HG03457 (cell line): ENCODE measurements around the gene PUS1.

Source experiments
- ATAC-seq: cut with Tn5 transposase; IDR thresholded peaks from one replicate; pipeline ENCODE4 v1.9.1; 2021; ENCODE audit warnings: moderate number of reproducible peaks; ENCODE audit not compliant: unreplicated experiment

Gene PUS1

GRCh38 chr12:131915823-131916222 is 13.3 kb upstream of the PUS1 start:
- ATAC-seq: no peak

DNA sequence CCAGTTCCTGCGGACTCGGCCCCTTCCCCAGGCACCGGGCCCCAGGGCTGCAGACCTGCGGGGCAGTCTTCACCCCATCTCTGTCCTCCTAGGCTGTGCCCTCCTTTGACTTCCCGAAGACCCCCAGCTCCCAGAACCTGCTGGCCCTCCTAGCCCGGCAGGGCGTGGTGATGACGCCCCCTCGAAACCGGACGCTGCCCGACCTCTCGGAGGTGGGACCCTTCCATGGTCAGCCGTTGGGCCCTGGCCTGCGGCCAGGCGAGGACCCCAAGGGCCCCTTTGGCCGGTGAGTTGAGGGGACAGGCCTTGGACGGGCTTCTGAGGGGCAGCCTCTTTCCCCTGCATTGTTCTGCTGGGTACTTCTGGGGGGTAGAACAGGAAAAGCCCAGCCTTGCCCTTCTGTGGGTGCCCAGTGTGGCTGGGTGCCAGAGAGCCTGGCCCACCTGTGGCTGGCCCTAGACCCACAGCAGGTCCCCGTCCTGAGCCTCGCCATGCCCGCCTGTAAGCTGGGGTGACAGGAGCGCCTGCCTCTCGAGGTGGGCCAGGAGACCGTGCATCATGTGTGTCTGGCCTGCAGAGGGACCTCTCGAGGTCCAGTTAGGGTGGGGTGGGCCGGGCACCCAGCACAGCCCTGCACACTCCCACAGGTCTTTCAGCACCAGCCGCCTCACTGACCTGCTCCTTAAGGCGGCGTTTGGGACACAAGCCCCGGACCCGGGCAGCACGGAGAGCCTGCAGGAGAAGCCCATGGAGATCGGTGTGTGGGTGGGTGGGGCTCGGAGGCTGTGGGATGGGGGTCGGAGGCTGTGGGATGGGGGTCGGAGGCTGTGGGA is 12.6 kb upstream of the PUS1 start:
- no peak for ATAC-seq

DNA sequence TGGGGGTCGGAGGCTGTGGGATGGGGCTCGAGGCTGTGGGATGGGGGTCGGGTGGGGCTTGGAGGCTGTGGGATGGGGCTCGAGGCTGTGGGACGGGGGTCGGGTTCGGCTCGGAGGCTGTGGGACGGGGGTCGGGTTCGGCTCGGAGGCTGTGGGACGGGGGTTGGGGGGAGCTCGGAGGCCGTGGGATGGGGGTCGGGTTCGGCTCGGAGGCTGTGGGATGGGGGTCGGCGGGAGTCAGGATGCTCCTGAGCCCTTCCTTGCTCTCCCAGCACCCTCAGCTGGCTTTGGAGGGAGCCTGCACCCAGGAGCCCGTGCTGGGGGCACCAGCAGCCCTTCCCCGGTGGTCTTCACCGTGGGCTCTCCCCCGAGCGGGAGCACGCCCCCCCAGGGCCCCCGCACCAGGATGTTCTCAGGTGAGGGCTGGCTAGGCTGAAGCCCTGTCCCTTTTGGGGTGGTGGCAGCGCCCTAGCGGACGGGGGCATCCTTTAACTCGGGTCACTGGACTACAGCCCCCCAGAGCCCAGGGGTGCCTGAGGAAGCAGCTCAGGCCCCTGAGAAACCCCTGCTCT is 11.9 kb upstream of the PUS1 start:
- ATAC-seq: no peak

DNA sequence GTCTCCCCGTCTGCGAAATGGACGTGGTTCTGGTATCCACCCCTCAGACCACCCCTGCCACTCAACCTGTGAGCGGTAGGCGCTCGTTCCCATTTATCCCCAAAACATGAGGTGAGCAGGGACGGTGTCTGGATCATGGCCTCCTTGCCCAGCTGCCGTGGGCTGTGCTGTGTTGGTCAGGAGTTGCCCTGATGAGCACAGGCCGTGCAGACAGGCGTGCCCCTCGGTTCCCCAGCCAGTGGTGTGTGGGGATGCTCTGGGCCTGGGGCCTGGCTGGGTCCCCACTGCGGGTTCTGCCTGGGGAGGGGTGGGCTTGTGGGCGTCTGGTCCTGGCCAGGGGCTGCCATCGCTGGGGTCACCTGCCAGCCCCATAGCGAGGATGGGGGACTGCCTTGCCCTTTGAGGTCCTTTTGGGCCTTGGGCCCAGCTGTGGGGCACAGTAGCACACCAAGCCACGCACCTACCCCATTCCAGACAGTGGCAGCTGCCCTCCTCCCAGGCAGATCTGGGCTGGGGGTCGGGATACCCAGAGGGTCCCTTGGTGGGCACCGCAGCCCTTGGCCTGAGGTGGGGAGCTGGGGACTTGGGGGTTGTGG is 11.3 kb upstream of the PUS1 start:
- no peak for ATAC-seq

GRCh38 chr12:131918311-131919050 is 10.6 kb upstream of the PUS1 start:
- ATAC-seq: no peak

DNA sequence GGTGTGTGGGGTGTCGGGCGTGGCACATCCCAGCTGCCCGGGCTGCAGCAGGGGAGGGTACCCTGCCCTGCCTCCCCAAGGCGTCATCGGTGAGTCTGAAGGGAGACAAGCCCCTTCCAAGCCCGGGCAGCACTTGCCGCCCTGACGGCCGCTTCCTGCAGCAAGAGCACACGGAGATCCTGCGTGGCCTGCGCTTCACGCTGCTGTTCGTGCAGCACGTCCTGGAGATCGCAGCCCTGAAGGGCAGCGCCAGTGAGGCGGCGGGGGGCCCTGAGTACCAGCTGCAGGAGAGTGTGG is 10.1 kb upstream of the PUS1 start:
- ATAC-seq: no peak

GRCh38 chr12:131919366-131920156 is 9.5 kb upstream of the PUS1 start:
- no peak for ATAC-seq

- ATAC-seq: no peak
Measured at GRCh38 chr12:131920157-131920508, 8.9 kb upstream of the PUS1 start.

DNA sequence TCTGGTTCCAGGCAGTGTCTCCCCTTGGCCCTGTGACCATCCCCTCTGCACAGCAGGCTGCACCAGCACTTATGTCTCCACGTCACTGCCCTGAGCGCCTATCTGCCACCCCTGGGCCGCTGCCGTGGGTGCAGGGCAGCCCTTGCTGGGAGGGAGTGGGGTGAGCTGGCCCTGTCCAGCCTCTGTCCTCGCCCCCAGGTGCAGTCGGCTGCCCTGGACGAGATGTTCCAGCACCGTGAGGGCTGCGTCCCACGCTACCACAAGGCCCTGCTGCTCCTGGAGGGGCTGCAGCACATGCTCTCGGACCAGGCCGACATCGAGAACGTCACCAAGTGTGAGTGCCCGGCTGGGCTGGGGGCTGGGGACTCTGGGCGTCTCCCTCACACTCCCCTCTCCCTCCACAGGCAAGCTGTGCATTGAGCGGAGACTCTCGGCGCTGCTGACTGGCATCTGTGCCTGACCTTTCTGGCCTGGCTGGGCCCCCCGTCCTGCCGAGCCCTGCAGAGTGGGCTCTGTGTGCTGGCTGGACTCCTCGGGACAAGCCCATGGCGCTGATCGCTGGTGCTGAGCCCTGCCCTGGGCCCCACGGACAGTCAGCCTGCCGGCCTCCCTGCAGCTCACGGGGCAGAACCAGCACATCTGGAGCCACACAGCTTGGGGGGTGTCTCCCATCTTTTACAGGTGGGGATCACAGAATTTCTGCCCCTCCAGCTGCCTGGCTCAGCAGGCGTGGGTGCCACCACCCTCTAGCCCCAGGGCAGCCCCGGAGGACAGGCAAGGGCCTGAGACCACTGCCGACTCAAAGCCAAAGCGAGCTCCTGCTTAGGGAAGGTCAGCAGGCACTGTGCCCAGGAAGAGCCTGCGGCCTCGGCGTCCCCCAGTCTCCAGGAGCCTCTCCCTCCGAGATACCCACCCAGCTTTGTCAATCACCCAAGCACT is 7.9 kb upstream of the PUS1 start:
- ATAC-seq: no peak

DNA sequence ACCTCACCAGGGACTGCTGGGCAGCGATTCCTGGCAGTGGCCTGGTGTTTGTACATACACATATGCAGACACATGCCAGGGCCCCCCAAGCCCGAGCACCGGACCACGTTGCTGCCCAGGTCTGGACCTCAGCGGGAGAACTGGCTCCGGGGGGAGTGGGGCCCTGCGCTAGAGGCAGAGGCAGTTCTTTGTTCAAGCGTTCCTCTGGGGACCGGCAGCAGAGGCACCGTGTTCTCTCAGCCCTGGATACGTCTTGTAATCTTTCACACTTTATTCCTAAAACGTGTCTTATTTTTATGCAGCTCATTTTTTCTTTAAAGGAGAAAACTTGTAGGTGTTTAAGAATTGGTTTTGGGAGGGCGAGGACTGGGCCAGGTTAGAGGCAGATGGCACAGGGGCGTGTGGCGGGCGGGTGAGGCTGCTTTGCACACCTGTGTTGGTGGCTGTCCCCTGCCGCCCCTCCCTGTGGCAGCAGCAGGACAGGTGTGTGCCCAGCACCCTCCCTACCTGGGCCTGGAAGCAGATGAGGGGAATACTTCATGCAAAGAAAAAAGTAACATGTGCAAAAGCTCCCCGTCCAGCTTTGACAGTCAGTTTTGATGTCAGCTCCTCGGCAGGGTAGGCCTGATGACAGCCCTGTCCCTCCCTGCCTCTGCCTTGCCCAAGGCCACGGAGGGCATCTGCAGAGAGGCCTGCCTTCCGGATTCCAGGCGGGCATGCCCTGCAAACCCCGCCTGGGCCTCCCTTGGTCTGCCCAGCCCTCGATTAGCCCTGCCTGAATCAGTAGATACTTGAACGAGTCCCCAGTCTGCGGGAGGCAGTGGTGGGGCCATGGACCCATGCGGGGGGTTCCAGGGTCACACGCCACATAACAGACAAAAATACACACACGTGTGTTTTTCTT is 7.0 kb upstream of the PUS1 start:
- ATAC-seq: no peak

DNA sequence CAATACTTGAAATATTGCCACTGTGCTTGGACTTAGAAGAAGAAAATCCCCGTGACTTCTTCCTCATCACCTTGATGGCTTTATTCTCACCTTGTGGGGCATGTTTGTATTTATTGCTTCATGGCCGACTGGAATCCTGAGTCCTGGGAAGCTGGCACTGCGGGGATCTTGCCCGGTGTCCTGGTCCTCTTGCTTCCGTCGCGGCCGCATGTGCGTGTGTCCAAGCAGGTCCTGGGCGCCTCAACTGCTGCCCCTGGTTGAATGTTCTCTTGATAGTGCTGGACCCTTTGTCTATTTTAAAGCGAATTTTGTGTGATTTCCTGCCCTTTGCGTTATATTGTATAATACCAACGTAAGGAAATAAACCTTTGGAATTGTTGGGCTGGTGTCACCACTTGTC is 6.3 kb upstream of the PUS1 start:
- ATAC-seq: no peak

- ATAC-seq: no peak
Measured at GRCh38 chr12:131923260-131923659, 5.8 kb upstream of the PUS1 start.

DNA sequence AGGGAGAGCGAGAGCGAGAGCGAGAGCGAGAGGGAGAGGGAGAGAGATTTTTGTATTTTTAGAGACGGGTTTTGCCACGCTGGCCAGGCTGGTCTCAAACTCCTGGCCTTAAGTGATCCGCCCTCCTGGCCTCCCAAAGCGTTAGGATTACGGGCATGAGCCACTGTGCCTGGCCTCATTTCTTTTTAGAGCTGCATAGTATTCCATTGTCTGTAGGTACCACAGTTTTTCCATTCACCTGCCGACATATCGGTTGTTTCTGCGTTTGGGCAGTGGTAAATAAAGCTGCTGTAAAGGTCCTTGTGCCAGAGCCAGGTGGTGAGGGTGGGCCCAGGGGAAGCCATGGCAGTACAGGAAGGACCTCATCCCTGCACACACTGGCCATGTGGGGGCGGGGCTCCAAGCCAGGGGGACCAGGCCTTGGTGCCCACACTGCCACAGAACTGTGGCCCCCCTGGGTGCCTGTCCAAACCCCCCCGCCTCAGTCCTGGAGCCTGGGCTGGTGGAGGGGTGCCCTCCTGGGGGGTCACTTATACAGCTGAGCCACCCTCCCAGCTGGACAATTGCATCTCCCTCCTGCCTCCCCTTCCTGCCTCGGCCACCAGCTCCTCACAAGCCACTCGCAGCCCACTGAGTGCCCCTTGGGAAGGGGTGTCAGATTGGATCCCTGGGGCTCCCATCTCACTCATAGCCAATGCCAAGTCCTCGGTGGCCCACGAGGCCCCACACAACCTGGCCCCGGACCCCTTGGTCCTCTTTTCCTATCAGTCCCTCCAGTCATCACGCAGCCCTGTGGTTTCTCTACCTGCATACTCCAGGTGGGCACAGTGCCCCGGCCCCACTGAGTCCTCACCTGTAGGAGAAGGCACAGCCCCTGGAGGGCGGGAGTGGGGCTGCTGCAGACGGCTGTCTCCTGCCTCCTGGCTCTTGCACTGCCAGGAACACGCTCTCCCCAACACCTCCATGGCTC is 1.7 kb upstream of the PUS1 start:
- ATAC-seq: no peak

DNA sequence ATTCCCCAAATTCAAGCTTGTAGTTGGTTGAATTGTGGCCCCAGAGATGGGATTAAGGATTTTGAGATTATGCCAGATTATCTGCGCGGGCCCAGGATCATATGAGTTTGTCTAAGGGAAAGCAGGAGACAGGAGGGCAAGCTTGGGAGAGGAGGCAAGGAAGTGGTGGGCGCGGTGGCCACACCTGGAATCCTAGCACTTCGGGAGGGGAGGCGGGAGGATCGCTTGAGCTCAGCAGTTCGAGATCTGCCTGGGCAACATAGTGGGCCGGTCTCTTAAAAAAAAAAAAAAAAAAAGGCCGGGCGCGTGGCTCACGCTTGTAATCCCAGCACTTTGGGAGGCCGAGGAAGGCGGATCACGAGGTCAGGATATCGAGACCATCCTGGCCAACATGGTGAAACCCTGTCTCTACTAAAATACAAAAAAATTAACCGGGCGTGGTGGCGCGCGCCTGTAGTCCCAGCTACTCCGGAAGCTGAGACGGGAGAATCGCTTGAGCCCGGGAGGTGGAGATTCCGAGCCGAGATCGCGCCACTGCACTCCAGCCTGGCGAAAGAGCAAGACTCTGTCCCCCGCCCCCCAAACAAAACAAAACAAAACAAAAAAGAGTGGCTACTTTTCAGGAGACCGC is 881 bp upstream of the PUS1 start:
- ATAC-seq: no peak

DNA sequence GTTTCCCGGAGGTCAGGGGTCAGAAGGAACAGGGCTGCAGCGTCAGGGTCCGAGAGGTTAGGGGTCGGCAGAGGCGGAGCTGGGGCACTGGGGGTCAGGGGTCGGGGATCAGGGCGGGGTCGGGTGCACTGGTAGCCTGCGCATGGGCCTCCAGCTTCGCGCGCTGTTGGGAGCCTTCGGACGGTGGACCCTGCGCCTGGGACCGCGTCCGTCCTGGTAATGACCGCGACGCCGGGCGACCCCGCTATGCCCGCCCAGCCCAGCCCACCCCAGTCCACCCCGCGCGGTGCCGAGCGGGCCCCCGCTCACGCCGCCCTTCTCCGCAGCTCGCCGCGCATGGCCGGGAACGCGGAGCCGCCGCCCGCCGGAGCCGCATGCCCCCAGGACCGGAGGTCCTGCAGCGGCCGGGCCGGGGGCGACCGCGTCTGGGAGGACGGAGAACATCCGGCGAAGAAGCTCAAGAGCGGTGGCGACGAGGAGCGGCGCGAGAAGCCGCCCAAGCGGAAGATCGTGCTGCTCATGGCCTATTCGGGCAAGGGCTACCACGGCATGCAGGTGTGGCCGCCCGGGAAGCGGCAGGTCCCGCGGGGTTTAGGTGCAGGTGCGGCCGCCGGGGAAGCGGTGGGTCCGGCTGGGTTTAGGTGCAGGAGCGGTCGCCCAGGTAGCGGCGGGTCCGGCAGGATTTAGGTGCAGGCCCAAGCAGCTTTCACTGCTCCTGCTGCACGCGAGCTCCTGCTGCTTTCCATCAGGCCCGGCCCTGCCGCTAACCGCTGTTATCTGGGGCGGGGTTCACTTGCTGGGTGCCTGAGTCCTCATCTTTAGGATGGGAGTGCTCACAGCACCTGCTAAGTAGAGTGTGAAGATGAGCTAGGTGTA is 743 bp downstream of the PUS1 start:
- no peak for ATAC-seq

GRCh38 chr12:131930510-131930909 is 1.4 kb downstream of the PUS1 start:
- ATAC-seq: no peak
